PC-3 (cell line): ENCODE data around the gene UBAC1.

Experiments used
- CTCF ChIP-seq: fragments of 300-600 bp; sonication (generic); conservative IDR thresholded peaks from 2 replicates; pipeline ENCODE4 v1.5.1; 2017; ENCODE audit warnings: antibody characterized with exemption, low read depth, mild to moderate bottlenecking, low read length
- EZH2 ChIP-seq: fragments of 300-600 bp; sonication (generic); IDR thresholded peaks from one replicate; pipeline ENCODE4 v1.6.1; 2017; ENCODE audit warnings: antibody characterized with exemption, mild to moderate bottlenecking, low read length; ENCODE audit not compliant: unreplicated experiment
- EZH2phosphoT487 ChIP-seq: fragments of 300-600 bp; sonication (generic); IDR thresholded peaks from 2 replicates; pipeline ENCODE4 v1.6.1; 2018; ENCODE audit warnings: mild to moderate bottlenecking, antibody characterized with exemption, low read length, borderline replicate concordance

DNA sequence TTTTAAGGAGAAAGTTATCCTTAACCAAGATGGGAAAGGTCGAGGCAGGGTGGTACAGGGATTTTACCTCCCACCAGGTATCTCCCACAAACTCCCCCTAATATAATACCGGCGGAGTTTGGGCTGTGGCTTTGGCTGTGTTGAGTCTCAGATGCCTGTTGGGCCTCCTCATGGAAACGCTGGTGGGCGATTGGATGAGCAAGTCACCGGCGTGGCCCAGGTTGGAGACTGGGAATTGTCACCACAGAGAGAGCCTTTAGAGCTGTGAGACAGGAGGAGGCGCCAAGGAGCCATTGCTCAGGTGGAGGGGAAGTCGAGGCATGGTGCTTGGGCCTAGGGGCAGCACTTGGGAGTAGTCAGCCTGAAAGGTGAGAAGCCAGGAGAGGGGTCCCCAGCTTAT lies 50.4 kb downstream of the UBAC1 start:
- TF ChIP-seq EZH2 = no peak
- no peak for TF ChIP-seq CTCF
- no peak for TF ChIP-seq EZH2phosphoT487
